Upper lobe of left lung (tissue), 4 donors: ENCODE data around the gene MNX1.

Experiments
- CTCF ChIP-seq, 6 experiments: fragments of 450-650 bp in 4 of 6; fragments of 200-600 bp in 2 of 6; sonication (generic) in 2 of 6; IDR thresholded peaks; one replicate each; pipeline ENCODE4 v1.5.1; 2016 to 2019; ENCODE audit warnings: antibody characterized with exemption in 6 of 6
- POLR2AphosphoS5 ChIP-seq, 2 donors: sonication (generic); formaldehyde crosslinking; IDR thresholded peaks; one replicate each; pipeline ENCODE4 v1.5.1; 2017; ENCODE audit warnings: antibody characterized with exemption in 2 of 2

DNA sequence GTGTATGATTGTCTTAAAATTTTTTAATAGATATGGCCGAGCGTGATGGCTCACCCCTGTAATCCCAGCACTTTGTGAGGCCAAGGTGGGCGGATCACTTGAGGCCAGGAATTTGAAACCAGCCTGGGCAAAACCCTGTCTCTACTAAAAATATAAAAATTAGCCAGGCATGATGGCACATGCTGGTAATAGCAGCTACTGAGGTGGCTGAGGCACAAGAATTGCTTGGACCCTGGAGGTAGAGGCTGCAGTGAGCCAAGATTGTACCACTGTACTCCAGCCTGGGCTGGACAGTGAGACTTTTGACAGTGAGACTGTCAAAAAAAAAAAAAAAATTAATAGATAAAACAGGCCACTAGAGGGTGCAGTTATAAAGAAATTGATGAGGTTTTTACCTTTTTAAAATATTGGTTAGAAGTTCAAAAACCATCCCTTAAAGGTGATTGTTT lies 40.5 kb downstream of the MNX1 start:
- TF ChIP-seq CTCF (IDR thresholded peaks at IDR 0.05), result peak in 1 of 6 experiments; percentile 7
- no peak for TF ChIP-seq POLR2AphosphoS5 (IDR thresholded peaks at IDR 0.05)
